Uterus (tissue), 4 donors: ENCODE results near the gene IL1RAPL2. TPM values are rescaled to one million over a fixed set of nuclear protein-coding genes. Genes with fewer than 3 reads are reported as not detected.

Source experiments
- DNase-seq, 2 donors: peaks; one replicate each; pipeline ENCODE4 v3.0.0-alpha.2; 2019 to 2020
- H3K27ac ChIP-seq, 2 donors: fragments of 200-600 bp; sonication (generic); 1 replicate in 1 of 2; 2 replicates in 1 of 2; pipeline ENCODE4 v1.5.1; 2016 to 2018
- H3K27me3 ChIP-seq, 2 donors: fragments of 200-600 bp; sonication (generic); one replicate each; pipeline ENCODE4 v1.5.1; 2018 to 2019; ENCODE audit warnings: control low read depth in 1 of 2
- H3K36me3 ChIP-seq, 2 donors: fragments of 200-600 bp; sonication (generic); one replicate each; pipeline ENCODE4 v1.5.1; 2019; ENCODE audit warnings: control low read depth in 1 of 2
- H3K4me1 ChIP-seq, 2 donors: fragments of 200-600 bp; sonication (generic); one replicate each; pipeline ENCODE4 v1.5.1; 2018 to 2019; ENCODE audit warnings: control low read depth in 1 of 2
- H3K4me3 ChIP-seq, 2 donors: fragments of 200-600 bp; sonication (generic); 1 replicate in 1 of 2; 2 replicates in 1 of 2; pipeline ENCODE4 v1.5.1; 2018 to 2019; ENCODE audit warnings: mild to moderate bottlenecking in 1 of 2
- H3K9me3 ChIP-seq, 2 donors: fragments of 200-600 bp; sonication (generic); one replicate each; pipeline ENCODE4 v1.5.1; 2019; ENCODE audit warnings: control low read depth in 1 of 2
- CTCF ChIP-seq, 4 experiments: fragments of 200-600 bp in 2 of 4; fragments of 450-650 bp in 2 of 4; sonication (generic) in 2 of 4; IDR thresholded peaks; one replicate each; pipeline ENCODE4 v1.5.1; 2016 to 2019; ENCODE audit warnings: antibody characterized with exemption in 4 of 4, mild to moderate bottlenecking in 2 of 4, moderate library complexity in 1 of 4
- POLR2A ChIP-seq, 2 donors: fragments of 450-650 bp; IDR thresholded peaks; one replicate each; pipeline ENCODE4 v1.6.1; 2016; ENCODE audit warnings: antibody characterized with exemption in 2 of 2, mild to moderate bottlenecking in 1 of 2, moderate library complexity in 1 of 2
- intact Hi-C: fragments of 100-400 bp; cut with DNase I; formaldehyde crosslinking; loops from one replicate; pipeline ENCODE4 v1.15.1; 2023; ENCODE audit warnings: low total_unique reads
- total RNA-seq, 4 donors: library from RNA; depleted of rRNA in 3 of 4; stranded (reverse); fragments of >200 nt in 3 of 4; gene quantifications; one replicate each; pipeline versions ENCODE4 v1.1.0 to v1.2.4, GENCODE V29; 2014 to 2023
- donor health status: DM: yes; HTN: yes; CAD: no.

The IL1RAPL2 gene
- total RNA-seq, 4 donors from 2014 or later: 2.1 TPM; not detected in 3

GRCh38 chrX:105313596-105313995, 747.6 kb downstream of the IL1RAPL2 start:
- Histone ChIP-seq H3K36me3 (no peaks in the 10 kb centered on the region), H3K4me1 (no peaks in the 10 kb centered on the region), H3K27ac (no peak overlapping the region), H3K4me3 (no peak overlapping the region), H3K27me3 (no peaks in the 10 kb centered on the region), H3K9me3 (no peaks in the 10 kb centered on the region)
- no peak for DNase-seq
- TF ChIP-seq CTCF (IDR thresholded peaks at IDR 0.05) (no peak), POLR2A (IDR thresholded peaks at IDR 0.05) (no peak)
- intact Hi-C loops: no loop called here

- Histone ChIP-seq H3K27ac (no peak overlapping the region), H3K36me3 (no peaks in the 10 kb centered on the region), H3K4me1 (no peaks in the 10 kb centered on the region), H3K4me3 (no peak overlapping the region), H3K9me3 (no peaks in the 10 kb centered on the region), H3K27me3 (no peaks in the 10 kb centered on the region)
- intact Hi-C loops: no loop called here
- DNase-seq: no peak
- no peak for TF ChIP-seq POLR2A (IDR thresholded peaks at IDR 0.05)
- TF ChIP-seq CTCF (IDR thresholded peaks at IDR 0.05): no peak
Measured at GRCh38 chrX:105314458-105314857, 748.5 kb downstream of the IL1RAPL2 start.

GRCh38 chrX:105315248-105315647, 749.2 kb downstream of the IL1RAPL2 start:
- no peaks in the 10 kb centered on the region for H3K4me1 ChIP-seq
- no peaks in the 10 kb centered on the region for H3K36me3 ChIP-seq
- no peak for DNase-seq
- H3K4me3 ChIP-seq: no peak overlapping the region
- intact Hi-C loops: no loop called here
- H3K9me3 ChIP-seq: no peaks in the 10 kb centered on the region
- H3K27ac ChIP-seq: no peak overlapping the region
- TF ChIP-seq POLR2A (IDR thresholded peaks at IDR 0.05) (no peak), CTCF (IDR thresholded peaks at IDR 0.05) (no peak)
- no peaks in the 10 kb centered on the region for H3K27me3 ChIP-seq

- H3K4me1 ChIP-seq: no peaks in the 10 kb centered on the region
- TF ChIP-seq POLR2A (IDR thresholded peaks at IDR 0.05) (no peak), CTCF (IDR thresholded peaks at IDR 0.05) (no peak)
- no peak overlapping the region for H3K27ac ChIP-seq
Measured at GRCh38 chrX:105317117-105317516, 751.1 kb downstream of the IL1RAPL2 start.

GRCh38 chrX:105323928-105324327, 757.9 kb downstream of the IL1RAPL2 start:
- no peak for DNase-seq

More at GRCh38 chrX:105317117-105317516, 751.1 kb downstream of the IL1RAPL2 start:
- no peak overlapping the region for H3K4me3 ChIP-seq
- H3K9me3 ChIP-seq: no peaks in the 10 kb centered on the region
- H3K27me3 ChIP-seq: no peaks in the 10 kb centered on the region
- no peaks in the 10 kb centered on the region for H3K36me3 ChIP-seq
- intact Hi-C loops: no loop called here
- DNase-seq: no peak

More at GRCh38 chrX:105323928-105324327, 757.9 kb downstream of the IL1RAPL2 start:
- Histone ChIP-seq H3K4me3 (no peak overlapping the region), H3K9me3 (no peaks in the 10 kb centered on the region), H3K27ac (no peak overlapping the region), H3K27me3 (no peaks in the 10 kb centered on the region), H3K4me1 (no peaks in the 10 kb centered on the region), H3K36me3 (no peaks in the 10 kb centered on the region)
- intact Hi-C loops: no loop called here
- TF ChIP-seq POLR2A (IDR thresholded peaks at IDR 0.05) (no peak), CTCF (IDR thresholded peaks at IDR 0.05) (no peak)
